GM18907 (cell line): Measurements from ENCODE around the gene METRNL.
"Not testable (repeated sequence)": the region's sequence is repeated elsewhere in the genome, so short reads cannot be mapped to it uniquely, and the experiment has no call there.

Experiments used
- ATAC-seq: cut with Tn5 transposase; IDR thresholded peaks from one replicate; pipeline ENCODE4 v1.9.1; 2021; ENCODE audit warnings: mild to moderate bottlenecking, moderate library complexity; ENCODE audit not compliant: unreplicated experiment

Gene METRNL

GRCh38 chr17:83118071-83118841 lies 38.8 kb downstream of the METRNL start:
- ATAC-seq: no peak

GRCh38 chr17:83119987-83120864 lies 40.8 kb downstream of the METRNL start:
- ATAC-seq: peak; percentile 84

- ATAC-seq: not testable (repeated sequence)
Measured at GRCh38 chr17:83121473-83121872, 42.1 kb downstream of the METRNL start.

- no peak for ATAC-seq
Measured at GRCh38 chr17:83121921-83122820, 42.8 kb downstream of the METRNL start.

GRCh38 chr17:83122834-83123233 lies 43.4 kb downstream of the METRNL start:
- no peak for ATAC-seq

GRCh38 chr17:83123896-83124801 lies 44.7 kb downstream of the METRNL start:
- no peak for ATAC-seq

- no peak for ATAC-seq
Measured at GRCh38 chr17:83124871-83125514, 45.6 kb downstream of the METRNL start.

- no peak for ATAC-seq
Measured at GRCh38 chr17:83125515-83126274, 46.3 kb downstream of the METRNL start.

- no peak for ATAC-seq
Measured at GRCh38 chr17:83126275-83126811, 46.9 kb downstream of the METRNL start.

- no peak for ATAC-seq
Measured at GRCh38 chr17:83127431-83128160, 48.2 kb downstream of the METRNL start.

- no peak for ATAC-seq
Measured at GRCh38 chr17:83128306-83129240, 49.2 kb downstream of the METRNL start.

GRCh38 chr17:83129676-83130075 lies 50.3 kb downstream of the METRNL start:
- ATAC-seq: no peak

GRCh38 chr17:83131401-83132011 lies 52.1 kb downstream of the METRNL start:
- ATAC-seq: no peak

GRCh38 chr17:83132251-83133081 lies 53.1 kb downstream of the METRNL start:
- ATAC-seq: no peak
